ENCODE data around the gene DLL3. TPM values are rescaled to one million over a fixed set of nuclear protein-coding genes. Genes with fewer than 3 reads are reported as not detected.

DLL3 gene
- total and polyA plus RNA-seq, 4 experiments from 2014 or later, result 0.14 to 0.19 (median 0.16) TPM; not detected in 1

- peak within 1 kb of the TSS; percentile 72 to 86 (median 76) for H3K4me3 Mint-ChIP-seq
- Histone ChIP-seq H3K27me3 (ENCODE audit: insufficient read depth, low read length) (peaks cover 19% of the 10 kb centered on the region), H3K27ac (ENCODE audit: low read depth, low read length) (no peak within 1 kb of the TSS), H3K4me3 (ENCODE audit: low read length in 2 of 2) (peak within 1 kb of the TSS in 1 of 2 donors; percentile 35), H3K36me3 (ENCODE audit: insufficient read depth, low read length) (no peaks in the 10 kb centered on the region), H3K4me1 (ENCODE audit: insufficient read depth, low read length) (peaks cover 18% of the 10 kb centered on the region), H3K9me3 (ENCODE audit: control insufficient read depth in 1 of 2, low read length in 2 of 2) (no peaks in the 10 kb centered on the region)
- intact Hi-C loops (cut with micrococcal nuclease), result no loop called here
- peaks cover 0 to 2% (median 0%) of the 10 kb centered on the region in 8 donors for H3K9me3 Mint-ChIP-seq
- DNase-seq, result peak in 1 of 5 donors; percentile 11
- H3K4me1 Mint-ChIP-seq, result peaks cover 7 to 19% (median 13%) of the 10 kb centered on the region in 4 donors
- ChIA-PET CTCF (ENCODE audit: partially characterized antibody) (interaction anchor here (1.1 to 1.6 kb wide), 3 partner anchors 15 to 41 kb away, joined by 3 to 5 read pairs (median 4); partner anchors contain the start of gene EID2B), POLR2A (ENCODE audit: partially characterized antibody) (no interaction called here)
- H3K27me3 Mint-ChIP-seq, result peaks cover 34 to 40% of the 10 kb centered on the region in 2 donors
- no peaks in the 10 kb centered on the region for H3K36me3 Mint-ChIP-seq
- H3K27ac Mint-ChIP-seq, result peak within 1 kb of the TSS in 1 of 7 donors; percentile 37
Observed at GRCh38 chr19:39514840-39515550, 16.2 kb downstream of the DLL3 start, which contains the start of gene SELENOV. SELENOV (plus strand) TSS chr19:39515139; CDS start chr19:39515213, 74 bp downstream.

GRCh38 chr19:39515551-39516191, 16.9 kb downstream of the DLL3 start:
- Mint-ChIP-seq H3K4me3 (peak overlapping the region; percentile 13 to 86 (median 67)), H3K27me3 (peaks cover 34 to 38% of the 10 kb centered on the region in 2 donors), H3K4me1 (peaks cover 7 to 19% (median 13%) of the 10 kb centered on the region in 4 donors), H3K36me3 (no peaks in the 10 kb centered on the region), H3K27ac (no peak overlapping the region), H3K9me3 (peaks cover 0 to 2% (median 0%) of the 10 kb centered on the region in 8 donors)
- H3K36me3 ChIP-seq (ENCODE audit: insufficient read depth, low read length), result no peaks in the 10 kb centered on the region
- POLR2A ChIA-PET (ENCODE audit: partially characterized antibody), result no interaction called here
- peaks cover 19% of the 10 kb centered on the region for H3K27me3 ChIP-seq (ENCODE audit: insufficient read depth, low read length)
- intact Hi-C loops (cut with micrococcal nuclease), result no loop called here
- peaks cover 18% of the 10 kb centered on the region for H3K4me1 ChIP-seq (ENCODE audit: insufficient read depth, low read length)
- CTCF ChIA-PET (ENCODE audit: partially characterized antibody), result interaction anchor here (1.1 to 1.6 kb wide), 2 partner anchors 17 to 41 kb away, joined by 4 to 5 read pairs; partner anchors contain the start of gene EID2B
- H3K27ac ChIP-seq (ENCODE audit: low read depth, low read length), result no peak overlapping the region
- peak overlapping the region in 1 of 2 donors; percentile 35 for H3K4me3 ChIP-seq (ENCODE audit: low read length in 2 of 2)
- no peaks in the 10 kb centered on the region for H3K9me3 ChIP-seq (ENCODE audit: control insufficient read depth in 1 of 2, low read length in 2 of 2)
- DNase-seq, result peak in 1 of 5 donors; percentile 5

GRCh38 chr19:39516270-39516669, 17.5 kb downstream of the DLL3 start:
- H3K9me3 Mint-ChIP-seq, result peaks cover 0 to 2% (median 0%) of the 10 kb centered on the region in 8 donors
- Histone ChIP-seq H3K4me3 (ENCODE audit: low read length in 2 of 2) (no peak overlapping the region), H3K9me3 (ENCODE audit: control insufficient read depth in 1 of 2, low read length in 2 of 2) (no peaks in the 10 kb centered on the region), H3K27me3 (ENCODE audit: insufficient read depth, low read length) (peaks cover 19% of the 10 kb centered on the region), H3K4me1 (ENCODE audit: insufficient read depth, low read length) (peaks cover 18% of the 10 kb centered on the region), H3K27ac (ENCODE audit: low read depth, low read length) (no peak overlapping the region), H3K36me3 (ENCODE audit: insufficient read depth, low read length) (no peaks in the 10 kb centered on the region)
- H3K27ac Mint-ChIP-seq, result no peak overlapping the region
- H3K4me3 Mint-ChIP-seq, result peak overlapping the region; percentile 13 to 75 (median 52)
- H3K27me3 Mint-ChIP-seq, result peaks cover 34 to 38% of the 10 kb centered on the region in 2 donors
- H3K4me1 Mint-ChIP-seq, result peaks cover 7 to 19% (median 13%) of the 10 kb centered on the region in 4 donors
- no peaks in the 10 kb centered on the region for H3K36me3 Mint-ChIP-seq
- ChIA-PET CTCF (ENCODE audit: partially characterized antibody) (interaction anchor here (1.1 to 1.6 kb wide), 2 partner anchors 16 to 42 kb away, joined by 4 to 5 read pairs; partner anchors contain the start of gene EID2B), POLR2A (ENCODE audit: partially characterized antibody) (no interaction called here)
- intact Hi-C loops (cut with micrococcal nuclease), result no loop called here
- DNase-seq, result no peak

- Histone ChIP-seq H3K27ac (ENCODE audit: low read depth, low read length) (no peak overlapping the region), H3K36me3 (ENCODE audit: insufficient read depth, low read length) (no peaks in the 10 kb centered on the region), H3K4me3 (ENCODE audit: low read length in 2 of 2) (no peak overlapping the region), H3K4me1 (ENCODE audit: insufficient read depth, low read length) (peaks cover 18% of the 10 kb centered on the region), H3K27me3 (ENCODE audit: insufficient read depth, low read length) (peaks cover 19% of the 10 kb centered on the region), H3K9me3 (ENCODE audit: control insufficient read depth in 1 of 2, low read length in 2 of 2) (no peaks in the 10 kb centered on the region)
- H3K4me1 Mint-ChIP-seq, result peaks cover 7 to 19% (median 13%) of the 10 kb centered on the region in 4 donors
- peaks cover 0 to 2% (median 0%) of the 10 kb centered on the region in 8 donors for H3K9me3 Mint-ChIP-seq
- ChIA-PET POLR2A (ENCODE audit: partially characterized antibody) (no interaction called here), CTCF (ENCODE audit: partially characterized antibody) (interaction anchor here (1.1 to 1.7 kb wide), 2 partner anchors 15 to 43 kb away, joined by 3 to 6 read pairs; partner anchors contain the start of gene EID2B)
- H3K27ac Mint-ChIP-seq, result no peak overlapping the region
- intact Hi-C loops (cut with micrococcal nuclease), result no loop called here
- no peak for DNase-seq
- peaks cover 32% of the 10 kb centered on the region in 2 donors for H3K27me3 Mint-ChIP-seq
- no peaks in the 10 kb centered on the region for H3K36me3 Mint-ChIP-seq
- H3K4me3 Mint-ChIP-seq, result no peak overlapping the region
Observed at GRCh38 chr19:39517432-39517831, 18.7 kb downstream of the DLL3 start.

- peaks cover 0 to 2% (median 0%) of the 10 kb centered on the region in 8 donors for H3K9me3 Mint-ChIP-seq
- POLR2A ChIA-PET (ENCODE audit: partially characterized antibody), result no interaction called here
- Histone ChIP-seq H3K4me3 (ENCODE audit: low read length in 2 of 2) (no peak overlapping the region), H3K36me3 (ENCODE audit: insufficient read depth, low read length) (no peaks in the 10 kb centered on the region), H3K9me3 (ENCODE audit: control insufficient read depth in 1 of 2, low read length in 2 of 2) (no peaks in the 10 kb centered on the region), H3K4me1 (ENCODE audit: insufficient read depth, low read length) (peaks cover 18% of the 10 kb centered on the region), H3K27ac (ENCODE audit: low read depth, low read length) (no peak overlapping the region), H3K27me3 (ENCODE audit: insufficient read depth, low read length) (peaks cover 19% of the 10 kb centered on the region)
- H3K4me3 Mint-ChIP-seq, result no peak overlapping the region
- no peak for DNase-seq
- intact Hi-C loops (cut with micrococcal nuclease), result no loop called here
- peaks cover 7 to 19% (median 13%) of the 10 kb centered on the region in 4 donors for H3K4me1 Mint-ChIP-seq
- H3K27ac Mint-ChIP-seq, result no peak overlapping the region
- peaks cover 26 to 28% of the 10 kb centered on the region in 2 donors for H3K27me3 Mint-ChIP-seq
- CTCF ChIA-PET (ENCODE audit: partially characterized antibody), result interaction anchor here (0.7 to 1.7 kb wide), 3 partner anchors 14 to 44 kb away, joined by 3 to 6 read pairs (median 4); partner anchors contain the start of genes DLL3 and EID2B
- H3K36me3 Mint-ChIP-seq, result no peaks in the 10 kb centered on the region
Observed at GRCh38 chr19:39518458-39518857, 19.7 kb downstream of the DLL3 start.

- Mint-ChIP-seq H3K4me1 (peaks cover 7 to 19% (median 13%) of the 10 kb centered on the region in 4 donors), H3K36me3 (no peaks in the 10 kb centered on the region), H3K27me3 (peaks cover 24 to 25% of the 10 kb centered on the region in 2 donors), H3K9me3 (peaks cover 0 to 2% (median 0%) of the 10 kb centered on the region in 8 donors), H3K27ac (no peak overlapping the region), H3K4me3 (no peak overlapping the region)
- no peak for DNase-seq
- Histone ChIP-seq H3K4me1 (ENCODE audit: insufficient read depth, low read length) (peaks cover 18% of the 10 kb centered on the region), H3K27ac (ENCODE audit: low read depth, low read length) (no peak overlapping the region), H3K4me3 (ENCODE audit: low read length in 2 of 2) (no peak overlapping the region), H3K36me3 (ENCODE audit: insufficient read depth, low read length) (no peaks in the 10 kb centered on the region), H3K27me3 (ENCODE audit: insufficient read depth, low read length) (peaks cover 17% of the 10 kb centered on the region), H3K9me3 (ENCODE audit: control insufficient read depth in 1 of 2, low read length in 2 of 2) (no peaks in the 10 kb centered on the region)
- POLR2A ChIA-PET (ENCODE audit: partially characterized antibody), result no interaction called here
- CTCF ChIA-PET (ENCODE audit: partially characterized antibody), result interaction anchor here (1.5 to 1.7 kb wide), 2 partner anchors 14 to 15 kb away, joined by 3 to 6 read pairs; partner anchors contain the start of gene EID2B
- intact Hi-C loops (cut with micrococcal nuclease), result no loop called here
Observed at GRCh38 chr19:39518975-39519374, 20.2 kb downstream of the DLL3 start.

Data from CD4-positive, alpha-beta memory T cell (primary cell).